ENCODE measurements around the gene ATP11A.

ATP11A gene

DNA sequence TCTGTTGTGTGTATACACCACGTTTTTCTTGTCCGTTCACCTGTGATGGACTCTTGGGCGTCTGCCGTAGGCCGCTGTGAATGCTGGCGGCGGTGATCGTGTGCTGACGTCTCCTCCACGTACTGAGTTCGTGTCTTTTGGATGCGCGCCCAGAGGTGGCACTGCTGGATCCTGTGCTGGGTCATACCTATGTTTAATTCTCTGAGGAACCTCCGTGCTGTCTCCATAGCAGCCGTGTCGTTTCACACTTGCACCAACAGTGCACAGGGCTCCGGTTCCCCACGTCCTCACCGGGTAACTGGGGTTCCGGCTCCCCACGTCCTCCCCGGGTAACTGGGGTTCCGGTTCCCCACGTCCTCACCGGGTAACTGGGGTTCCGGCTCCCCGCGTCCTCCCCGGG lies 56.2 kb downstream of the ATP11A start:
- TF ChIP-seq, protein P1, sequence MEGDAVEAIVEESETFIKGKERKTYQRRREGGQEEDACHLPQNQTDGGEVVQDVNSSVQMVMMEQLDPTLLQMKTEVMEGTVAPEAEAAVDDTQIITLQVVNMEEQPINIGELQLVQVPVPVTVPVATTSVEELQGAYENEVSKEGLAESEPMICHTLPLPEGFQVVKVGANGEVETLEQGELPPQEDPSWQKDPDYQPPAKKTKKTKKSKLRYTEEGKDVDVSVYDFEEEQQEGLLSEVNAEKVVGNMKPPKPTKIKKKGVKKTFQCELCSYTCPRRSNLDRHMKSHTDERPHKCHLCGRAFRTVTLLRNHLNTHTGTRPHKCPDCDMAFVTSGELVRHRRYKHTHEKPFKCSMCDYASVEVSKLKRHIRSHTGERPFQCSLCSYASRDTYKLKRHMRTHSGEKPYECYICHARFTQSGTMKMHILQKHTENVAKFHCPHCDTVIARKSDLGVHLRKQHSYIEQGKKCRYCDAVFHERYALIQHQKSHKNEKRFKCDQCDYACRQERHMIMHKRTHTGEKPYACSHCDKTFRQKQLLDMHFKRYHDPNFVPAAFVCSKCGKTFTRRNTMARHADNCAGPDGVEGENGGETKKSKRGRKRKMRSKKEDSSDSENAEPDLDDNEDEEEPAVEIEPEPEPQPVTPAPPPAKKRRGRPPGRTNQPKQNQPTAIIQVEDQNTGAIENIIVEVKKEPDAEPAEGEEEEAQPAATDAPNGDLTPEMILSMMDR (IDR thresholded peaks at IDR 0.05; ENCODE audit: low read length, missing control alignments): no peak
- DNase-seq (ENCODE audit: low read depth): no peak
- no peak overlapping the region for H3K4me3 ChIP-seq (replicated peaks; ENCODE audit: low read depth, low read length)

DNA sequence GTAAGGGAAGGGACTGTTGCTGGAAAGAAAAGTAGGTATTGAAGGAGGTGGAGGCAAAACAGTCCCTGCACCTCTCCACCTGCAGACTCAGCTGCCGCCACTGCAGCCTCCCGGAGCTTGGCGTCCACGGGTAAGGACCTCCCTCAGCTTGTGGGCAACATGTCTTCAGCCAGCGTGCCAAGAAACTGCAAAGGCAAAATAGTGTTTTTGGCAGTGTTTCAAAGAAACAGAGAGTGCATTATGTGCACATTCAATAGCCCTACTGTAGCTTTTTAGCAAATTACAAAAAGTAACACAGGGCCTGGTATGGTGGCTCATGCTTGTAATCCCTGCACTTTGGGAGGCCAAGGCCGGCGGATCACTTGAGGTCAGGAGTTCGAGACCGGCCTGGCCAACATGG lies 57.4 kb downstream of the ATP11A start:
- TF ChIP-seq, protein P1 (IDR thresholded peaks at IDR 0.05; ENCODE audit: low read length, missing control alignments): no peak
- DNase-seq (ENCODE audit: low read depth): no peak
- H3K4me3 ChIP-seq (replicated peaks; ENCODE audit: low read depth, low read length): no peak overlapping the region

DNA sequence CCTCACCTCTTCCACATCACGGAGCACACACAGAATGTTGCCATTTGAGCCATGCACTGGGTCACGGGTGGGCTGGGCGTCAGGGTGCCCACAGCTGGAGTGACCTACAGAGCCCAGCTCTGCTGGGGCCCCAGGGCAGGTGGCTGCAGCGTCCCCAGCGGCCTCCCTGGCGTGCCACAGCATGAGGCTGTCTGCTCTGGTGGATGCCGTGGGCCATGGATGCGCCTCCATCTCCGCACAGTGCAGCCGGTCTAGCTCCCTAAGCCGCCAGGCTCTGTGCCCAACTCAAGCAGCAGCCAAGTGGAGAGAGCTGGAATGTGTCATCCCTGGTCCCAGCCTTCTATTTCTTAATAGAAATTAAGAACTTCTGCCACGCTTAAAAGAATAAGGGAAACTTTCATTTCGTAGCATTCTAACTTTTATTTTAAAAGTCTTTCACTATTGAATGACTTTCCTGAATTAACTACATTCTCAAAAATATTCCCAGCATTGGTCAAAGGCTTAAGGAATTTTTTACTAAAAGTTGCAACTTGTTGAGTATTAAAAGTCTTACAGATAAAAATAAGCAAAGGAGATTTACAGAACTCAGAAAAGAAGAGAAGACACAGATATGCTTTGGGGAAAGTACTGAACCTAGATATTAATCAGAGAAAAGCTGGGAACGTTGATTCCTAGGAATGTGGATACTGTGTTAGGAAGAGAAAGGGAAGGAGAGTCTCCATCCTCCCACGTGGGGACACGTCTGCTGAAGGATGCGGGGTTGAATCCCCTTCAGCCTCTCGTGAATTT lies 59.3 kb downstream of the ATP11A start:
- no peak overlapping the region for H3K4me3 ChIP-seq (replicated peaks; ENCODE audit: low read depth, low read length)
- TF ChIP-seq, protein P1 (IDR thresholded peaks at IDR 0.05; ENCODE audit: low read length, missing control alignments): no peak
- no peak for DNase-seq (ENCODE audit: low read depth)

DNA sequence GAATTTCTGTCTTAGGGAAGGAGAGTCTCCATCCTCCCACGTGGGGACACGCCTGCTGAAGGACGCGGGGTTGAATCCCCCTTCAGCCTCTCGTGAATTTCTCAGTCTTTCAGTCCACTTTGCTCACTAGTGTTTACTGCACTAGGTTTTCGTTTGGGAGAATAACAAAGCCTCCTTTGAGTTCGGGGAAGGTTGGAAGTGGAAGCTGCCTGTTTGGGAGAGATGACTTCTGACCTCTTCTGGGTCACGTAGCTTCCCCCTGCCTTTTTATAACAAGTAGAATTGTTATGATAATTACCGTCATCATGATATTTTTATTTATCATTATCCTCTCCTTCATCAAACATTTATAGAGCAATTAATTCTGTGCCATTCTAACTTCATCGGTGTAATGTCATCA lies 60.7 kb downstream of the ATP11A start:
- no peak for DNase-seq (ENCODE audit: low read depth)
- TF ChIP-seq, protein P1 (IDR thresholded peaks at IDR 0.05; ENCODE audit: low read length, missing control alignments): no peak
- H3K4me3 ChIP-seq (replicated peaks; ENCODE audit: low read depth, low read length): no peak overlapping the region

DNA sequence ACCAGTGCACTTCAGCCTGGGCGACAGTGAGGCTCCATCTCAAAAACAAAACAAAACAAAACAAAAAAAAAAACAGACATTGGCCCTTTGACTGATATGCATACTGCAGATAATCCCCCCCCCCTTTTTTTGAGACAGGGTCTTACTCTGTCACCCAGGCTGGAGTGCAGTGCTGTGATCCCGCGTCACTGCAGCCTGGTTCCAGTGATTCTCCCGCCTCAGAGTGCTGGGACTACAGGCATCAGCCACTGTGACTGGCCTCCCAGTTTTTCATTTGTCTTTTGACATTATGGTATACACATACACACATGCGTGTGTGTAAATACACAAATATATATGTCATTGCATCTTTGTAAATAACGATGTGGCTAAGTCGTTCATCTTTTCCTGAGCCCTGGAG lies 61.8 kb downstream of the ATP11A start:
- no peak overlapping the region for H3K4me3 ChIP-seq (replicated peaks; ENCODE audit: low read depth, low read length)
- TF ChIP-seq, protein P1 (IDR thresholded peaks at IDR 0.05; ENCODE audit: low read length, missing control alignments): no peak
- DNase-seq (ENCODE audit: low read depth): no peak

DNA sequence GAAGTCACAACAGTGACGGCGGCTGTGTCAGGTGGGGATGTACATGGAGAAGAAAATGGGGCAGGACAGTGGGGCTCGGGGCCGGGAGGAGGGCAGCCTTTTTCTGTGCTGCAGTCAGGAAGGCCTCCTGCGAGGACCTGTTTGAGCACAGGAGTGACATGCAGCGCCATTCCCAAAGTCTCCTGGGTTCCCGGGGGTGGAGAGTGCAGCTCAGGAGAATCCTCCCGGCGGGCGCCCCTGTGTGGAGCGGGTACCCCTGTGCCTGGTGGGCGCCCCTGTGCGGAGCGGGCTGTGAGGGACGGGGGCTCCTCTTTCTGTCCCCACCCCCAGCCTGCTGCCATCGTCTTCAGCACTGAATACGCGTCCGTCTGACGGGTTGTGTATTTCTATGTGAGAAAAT lies 62.4 kb downstream of the ATP11A start:
- TF ChIP-seq, protein P1 (IDR thresholded peaks at IDR 0.05; ENCODE audit: low read length, missing control alignments): no peak
- no peak for DNase-seq (ENCODE audit: low read depth)
- H3K4me3 ChIP-seq (replicated peaks; ENCODE audit: low read depth, low read length): no peak overlapping the region

All from fibroblast of pulmonary artery (primary cell).